Measurements from ENCODE around the gene MRPL48.
"Not testable (repeated sequence)": the region's sequence is repeated elsewhere in the genome, so short reads cannot be mapped to it uniquely, and the experiment has no call there.

MRPL48 gene

DNA sequence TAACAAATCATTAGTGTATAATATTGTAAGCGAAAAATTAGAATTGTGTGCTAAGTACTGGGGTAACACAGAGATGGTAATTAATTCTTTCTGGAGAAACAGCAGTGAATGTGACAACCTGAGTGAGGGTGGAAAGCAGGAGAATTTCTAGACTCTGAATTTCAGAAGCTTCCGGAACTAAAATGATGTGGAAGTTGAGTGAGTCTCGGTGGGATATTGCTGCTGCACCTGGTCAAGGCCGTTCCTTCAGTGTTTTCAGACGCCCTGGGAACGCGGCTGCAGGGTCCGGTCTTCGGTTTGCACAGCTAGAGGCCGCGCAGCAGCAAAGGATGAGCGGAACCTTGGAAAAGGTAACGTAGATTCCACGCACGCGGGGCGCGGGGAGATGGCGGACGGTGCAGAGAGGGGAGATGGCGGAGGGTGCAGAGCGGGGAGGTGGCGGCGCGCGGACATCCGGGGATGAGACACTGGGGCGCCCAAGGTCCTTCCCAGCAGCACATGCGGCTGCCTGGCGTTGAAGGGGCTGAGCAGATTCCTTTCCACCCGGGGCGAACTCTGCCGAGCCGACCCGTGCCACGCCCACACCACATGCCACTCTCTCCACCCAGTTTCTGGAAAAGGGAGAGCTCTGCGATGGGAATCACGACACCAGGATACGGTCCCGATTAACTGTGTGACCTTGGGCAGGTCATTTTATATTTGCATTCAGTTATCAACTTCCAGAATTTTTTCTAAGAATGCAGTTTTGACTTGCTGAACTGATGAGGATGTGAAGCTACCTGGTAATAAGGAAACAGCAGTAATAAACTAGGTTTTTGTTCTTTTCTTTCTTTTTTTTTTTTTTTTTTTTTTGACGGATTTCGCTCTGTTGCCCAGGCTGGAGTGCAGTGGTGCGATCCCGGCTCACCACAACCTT lies at the start of gene MRPL48:
TSS of gene MRPL48 (plus strand) at position 232 of the 916 bp plus-strand sequence. CDS start at position 330, 98 bp downstream.
- DNase-seq: peak; percentile 65 to 82 (median 74)

DNA sequence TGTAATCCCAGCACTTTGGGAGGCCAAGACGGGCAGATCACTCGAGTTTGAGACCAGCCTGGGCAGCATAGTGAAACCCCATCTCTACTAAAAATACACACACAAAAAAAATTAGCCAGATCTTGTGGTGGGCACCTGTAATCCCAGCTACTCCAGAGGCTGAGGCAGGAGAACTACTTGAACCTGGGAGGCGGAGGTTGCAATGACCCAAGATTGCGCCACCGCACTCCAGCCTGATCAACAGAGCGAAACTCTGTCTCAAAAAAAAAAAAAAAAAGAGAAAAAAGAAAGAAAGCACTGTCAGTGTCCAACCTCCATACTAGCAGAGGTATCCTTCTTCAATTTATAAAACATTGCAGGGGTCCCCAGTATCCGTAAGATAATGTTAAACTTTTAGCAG lies 44.6 kb upstream of the MRPL48 start:
- DNase-seq: no peak

DNA sequence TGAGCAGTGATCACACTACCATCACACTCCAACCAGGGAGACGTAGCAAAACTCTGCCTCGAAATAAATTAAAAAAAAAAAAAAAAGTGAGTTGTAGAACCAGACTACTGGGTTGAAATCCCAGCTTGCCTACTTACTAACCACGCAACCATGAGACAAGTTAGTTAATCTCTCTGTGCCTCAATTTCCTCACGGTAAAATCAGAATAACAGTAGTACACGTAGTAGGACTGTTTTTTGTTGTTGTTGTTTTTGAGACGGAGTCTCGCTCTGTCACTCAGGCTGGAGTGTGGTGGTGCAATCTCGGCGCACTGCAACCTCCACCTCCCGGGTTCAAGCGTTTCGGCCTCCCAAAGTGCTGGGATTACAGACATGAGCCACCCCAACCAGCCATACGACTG lies 41.0 kb upstream of the MRPL48 start:
- no peak for DNase-seq

DNA sequence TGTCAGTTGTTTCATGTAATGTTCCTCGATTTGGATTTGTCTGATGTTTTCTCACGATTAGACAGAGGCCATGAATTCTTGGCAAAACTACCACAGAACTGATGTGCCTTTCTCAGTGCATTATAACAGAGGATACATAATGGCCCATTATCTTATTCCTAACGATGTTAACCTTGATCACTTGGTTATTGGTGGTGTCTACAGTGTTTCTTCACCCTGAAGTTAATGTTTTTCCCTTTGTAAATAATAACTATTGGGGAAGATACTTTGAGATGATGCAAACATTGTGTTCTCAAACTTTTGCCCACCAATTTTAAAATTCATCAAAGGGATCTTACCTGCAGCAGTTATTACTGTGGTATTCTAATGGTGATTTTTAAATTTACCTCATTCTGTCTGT lies 39.9 kb upstream of the MRPL48 start:
- no peak for DNase-seq

DNA sequence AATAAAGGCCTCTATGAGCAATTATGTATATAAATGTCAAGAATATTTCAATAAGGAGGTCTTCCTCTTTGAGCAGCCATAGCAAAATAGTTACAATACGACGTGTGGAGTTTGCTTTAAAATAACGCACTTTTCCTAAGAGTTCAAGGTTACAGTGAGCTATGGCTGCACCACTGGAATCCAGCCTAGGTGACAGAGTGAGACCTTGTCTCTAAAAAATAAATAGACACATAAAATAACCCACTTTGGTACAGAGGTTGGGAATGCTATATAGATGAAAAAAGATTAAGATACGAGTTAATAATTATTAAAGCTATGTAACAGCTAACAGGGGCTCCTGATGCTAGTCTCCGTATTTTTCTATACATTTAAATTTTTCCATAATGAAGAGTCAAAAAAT lies 39.4 kb upstream of the MRPL48 start:
- no peak for DNase-seq

DNA sequence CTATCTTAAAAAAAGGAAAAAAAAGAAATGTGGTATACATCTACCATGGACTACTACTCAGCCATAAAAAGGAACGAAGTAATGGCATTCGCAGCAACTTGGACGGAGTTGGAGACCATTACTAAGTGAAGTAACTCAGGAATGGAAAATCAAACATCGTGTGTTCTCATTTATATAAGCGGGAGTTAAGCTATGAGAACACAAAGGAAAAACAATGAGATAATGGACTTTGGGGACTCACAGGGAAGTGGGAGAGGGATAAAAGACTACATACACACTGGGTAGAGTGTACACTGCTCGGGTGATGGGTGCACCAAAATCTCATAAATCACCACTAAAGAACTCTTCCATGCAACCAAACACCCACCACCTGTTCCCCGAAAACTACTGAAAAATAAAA lies 38.6 kb upstream of the MRPL48 start:
- no peak for DNase-seq

DNA sequence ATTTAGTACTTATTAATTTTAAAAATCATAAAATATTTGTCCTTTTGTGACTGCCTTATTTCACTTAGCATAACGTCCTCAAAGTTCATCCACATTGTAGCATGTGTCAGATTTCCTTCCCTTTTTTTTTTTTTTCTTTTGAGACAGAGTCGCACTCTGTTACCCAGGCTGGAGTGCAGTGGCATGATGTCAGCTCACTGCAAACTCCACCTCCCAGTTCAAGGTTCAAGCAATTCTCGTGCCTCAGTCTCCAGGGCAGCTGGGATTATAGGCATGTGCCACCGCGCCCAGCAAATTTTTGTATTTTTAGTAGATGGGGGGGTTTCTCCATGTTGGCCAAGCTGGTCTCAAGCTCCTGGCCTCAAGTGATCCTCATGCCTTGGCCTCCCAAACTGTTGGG lies 37.4 kb upstream of the MRPL48 start:
- DNase-seq: no peak

DNA sequence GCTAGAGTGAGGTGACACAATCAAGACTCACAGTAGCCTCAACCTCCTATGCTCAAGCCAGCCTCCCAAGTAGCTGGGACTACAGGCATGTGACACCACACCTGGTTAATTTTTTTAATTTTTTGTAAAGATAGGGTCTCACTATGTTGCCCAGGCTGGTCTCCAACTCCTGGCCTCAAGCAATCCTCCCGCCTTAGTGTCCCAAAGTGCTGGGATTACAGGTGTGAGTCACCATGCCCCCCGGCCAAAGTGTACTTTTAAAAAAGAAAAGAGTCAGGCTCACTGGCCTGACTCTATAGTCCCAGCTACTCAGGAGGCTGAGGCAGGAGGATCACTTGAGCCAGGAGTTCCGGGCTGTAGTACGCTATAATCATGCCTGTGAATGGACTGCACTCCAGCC lies 36.8 kb upstream of the MRPL48 start:
- DNase-seq: not testable (repeated sequence)

DNA sequence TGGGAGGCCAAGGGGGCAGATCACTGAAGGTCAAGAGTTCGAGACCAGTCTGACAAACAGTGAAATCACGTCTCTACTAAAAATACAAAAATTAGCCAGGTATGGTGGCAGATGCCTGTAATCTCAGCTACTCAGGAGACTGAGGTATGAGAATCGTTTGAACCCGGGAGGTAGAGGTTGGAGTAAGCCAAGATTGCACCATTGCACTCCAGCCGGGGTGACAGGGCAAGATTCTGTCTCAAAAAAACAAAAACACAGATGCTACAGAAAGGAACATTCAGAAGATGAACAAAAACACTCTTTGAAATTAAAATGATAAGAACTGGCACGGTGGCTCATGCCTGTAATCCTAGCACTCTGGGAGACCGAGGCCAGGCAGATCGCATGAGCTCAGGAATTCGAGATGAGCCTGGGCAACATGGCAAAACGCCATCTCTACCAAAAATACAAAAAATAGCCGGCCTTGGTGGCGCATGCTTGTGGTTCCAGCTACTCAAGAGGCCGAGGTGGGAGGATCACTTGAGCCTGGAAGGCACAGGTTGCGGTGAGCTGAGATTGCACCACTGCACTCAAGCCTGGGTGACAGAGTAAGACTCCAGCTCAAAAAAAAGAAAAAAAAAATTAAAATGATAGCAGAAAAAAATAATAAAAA lies 35.3 kb upstream of the MRPL48 start:
- no peak for DNase-seq

DNA sequence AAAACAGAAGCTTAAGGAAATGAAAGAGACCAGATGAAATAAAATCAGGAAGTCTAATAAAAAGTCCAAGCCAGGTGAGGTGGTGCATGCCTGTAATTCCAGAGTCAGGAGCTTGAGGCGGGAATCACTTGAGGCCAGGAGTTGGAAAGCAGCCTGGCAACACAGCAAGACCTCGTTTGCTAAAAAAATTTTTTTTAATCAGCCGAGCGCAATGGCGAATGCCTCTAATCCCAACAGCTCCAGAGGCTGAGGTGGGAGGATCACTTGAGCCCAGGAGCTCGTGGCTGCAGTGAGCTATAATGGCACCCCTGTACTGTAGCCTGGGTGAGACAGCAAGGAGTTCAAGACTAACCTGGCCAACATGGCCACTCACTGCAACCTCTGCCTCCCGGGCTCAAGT lies 34.8 kb upstream of the MRPL48 start:
- DNase-seq: no peak

DNA sequence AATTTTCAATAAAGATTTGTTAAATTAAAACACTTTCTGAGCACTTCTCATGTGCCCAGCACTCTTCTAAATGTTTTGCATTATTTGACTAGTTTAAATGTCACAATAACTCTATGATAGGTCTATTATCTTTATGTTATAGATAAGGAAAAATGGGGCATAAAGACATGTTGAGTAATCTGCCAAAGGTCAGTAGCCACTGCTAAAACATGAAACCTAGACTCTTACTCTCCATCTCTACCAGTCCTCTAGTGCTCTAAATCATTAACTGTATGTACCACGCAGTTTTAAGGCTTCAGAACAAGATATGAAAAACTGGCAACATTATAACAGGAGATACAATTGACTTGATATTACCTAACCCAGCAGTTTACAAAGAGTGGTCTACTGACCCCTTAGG lies 33.7 kb upstream of the MRPL48 start:
- no peak for DNase-seq

DNA sequence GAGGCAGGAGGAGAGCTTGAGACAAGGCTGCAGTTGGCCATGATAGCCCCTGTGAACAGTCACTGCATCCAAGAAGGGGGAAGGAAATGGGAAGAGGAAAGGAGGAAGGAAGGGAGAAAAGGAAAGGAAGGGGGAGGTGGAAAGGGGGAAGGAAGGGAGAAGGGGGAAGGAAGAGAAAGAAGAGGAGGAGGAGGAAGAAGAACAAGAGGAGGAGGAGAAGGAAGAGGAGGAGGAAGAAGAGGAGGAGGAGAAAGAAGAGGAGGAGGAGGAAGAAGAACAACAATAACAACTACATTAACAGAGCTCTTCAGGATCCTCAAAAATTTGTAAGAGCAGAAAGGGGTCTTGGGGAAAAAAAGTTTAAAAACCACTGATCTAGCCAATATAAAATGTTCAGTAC lies 32.0 kb upstream of the MRPL48 start:
- DNase-seq: no peak

DNA sequence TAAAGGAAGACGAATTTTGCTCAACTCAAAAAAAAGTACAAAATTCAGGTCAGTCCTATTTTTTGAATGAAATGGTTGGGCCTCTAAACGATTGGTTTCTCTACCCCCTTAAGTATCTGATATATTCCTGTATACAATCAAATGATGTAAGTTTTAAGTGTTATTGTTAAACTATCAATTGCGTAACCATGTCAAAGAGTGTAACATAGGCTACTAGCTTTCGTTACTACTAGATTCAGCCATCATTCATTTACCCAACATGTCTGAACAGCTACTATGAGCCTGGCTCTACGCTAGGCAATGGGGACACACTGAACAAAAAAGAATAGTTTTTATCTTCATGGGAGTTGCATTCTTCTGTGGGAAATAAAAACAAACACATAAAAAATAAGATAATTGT lies 30.1 kb upstream of the MRPL48 start:
- DNase-seq: no peak

DNA sequence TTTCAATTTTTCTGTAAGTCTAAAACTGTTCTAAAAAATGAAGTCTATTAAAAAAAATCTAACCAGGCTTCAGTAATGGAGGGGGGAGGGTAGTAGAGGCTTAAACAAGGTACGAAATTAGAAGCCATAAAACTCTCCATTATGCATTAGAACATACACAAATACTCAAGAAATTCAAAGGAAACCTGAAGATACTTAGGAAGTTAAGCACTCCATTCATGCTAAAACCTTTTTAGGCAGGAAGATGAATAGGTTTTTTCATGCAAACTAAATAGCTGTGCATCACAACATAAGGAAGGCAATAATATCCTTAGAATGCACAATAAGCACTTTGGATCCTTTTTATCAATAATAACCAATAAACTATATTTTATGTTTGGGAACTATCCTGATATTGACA lies 29.2 kb upstream of the MRPL48 start:
- DNase-seq: no peak

DNA sequence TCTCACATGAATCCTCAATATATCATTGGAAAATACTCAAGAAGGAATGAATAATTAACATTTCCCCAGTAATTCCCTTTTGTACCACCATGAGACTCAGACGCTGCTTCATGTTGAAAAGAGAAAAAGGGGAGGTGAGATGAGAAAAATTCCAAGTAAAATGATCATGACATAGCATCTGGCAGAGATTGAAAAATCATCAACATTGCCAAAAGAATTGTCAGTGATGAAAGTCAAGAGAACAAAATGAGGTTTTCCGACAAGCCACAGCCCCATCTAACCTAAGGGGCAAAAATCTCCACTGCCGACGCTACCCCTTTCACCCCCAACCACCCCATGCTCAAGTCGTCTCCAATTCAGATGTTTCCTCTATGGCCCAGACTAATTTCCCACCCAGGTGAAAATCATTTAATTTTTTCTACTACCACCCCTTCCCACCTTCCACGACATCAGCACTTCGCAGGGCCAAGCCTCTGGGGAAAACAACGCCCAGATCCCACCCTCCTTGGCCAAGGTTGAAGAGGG lies 28.0 kb upstream of the MRPL48 start:
- no peak for DNase-seq

DNA sequence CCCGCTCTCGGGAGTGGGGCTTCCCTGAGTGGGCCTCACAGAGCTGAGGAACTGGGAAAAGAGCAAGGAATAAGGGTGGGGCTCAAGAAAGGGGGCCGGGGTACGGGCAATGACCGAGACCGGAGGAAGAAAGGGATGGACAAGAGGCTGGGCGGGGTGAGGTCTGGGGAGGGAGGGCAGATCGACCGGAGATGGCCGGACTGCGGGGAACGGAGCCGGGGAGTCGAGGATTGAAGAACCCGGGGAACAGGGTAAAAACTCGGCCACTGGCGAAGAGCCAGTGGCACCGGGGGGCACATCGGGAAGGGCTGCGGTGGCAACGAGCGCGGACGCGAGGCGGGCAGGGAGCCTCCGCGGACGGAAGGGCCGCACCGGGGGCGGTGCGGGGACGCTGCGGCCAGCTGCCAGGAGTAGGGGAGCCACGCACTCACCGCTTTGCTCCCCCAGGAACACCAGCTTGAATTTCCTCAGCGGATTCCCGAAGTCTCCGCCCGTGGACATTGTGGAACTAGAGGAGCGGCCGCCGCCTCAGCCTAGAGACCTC lies 27.5 kb upstream of the MRPL48 start:
- no peak for DNase-seq

DNA sequence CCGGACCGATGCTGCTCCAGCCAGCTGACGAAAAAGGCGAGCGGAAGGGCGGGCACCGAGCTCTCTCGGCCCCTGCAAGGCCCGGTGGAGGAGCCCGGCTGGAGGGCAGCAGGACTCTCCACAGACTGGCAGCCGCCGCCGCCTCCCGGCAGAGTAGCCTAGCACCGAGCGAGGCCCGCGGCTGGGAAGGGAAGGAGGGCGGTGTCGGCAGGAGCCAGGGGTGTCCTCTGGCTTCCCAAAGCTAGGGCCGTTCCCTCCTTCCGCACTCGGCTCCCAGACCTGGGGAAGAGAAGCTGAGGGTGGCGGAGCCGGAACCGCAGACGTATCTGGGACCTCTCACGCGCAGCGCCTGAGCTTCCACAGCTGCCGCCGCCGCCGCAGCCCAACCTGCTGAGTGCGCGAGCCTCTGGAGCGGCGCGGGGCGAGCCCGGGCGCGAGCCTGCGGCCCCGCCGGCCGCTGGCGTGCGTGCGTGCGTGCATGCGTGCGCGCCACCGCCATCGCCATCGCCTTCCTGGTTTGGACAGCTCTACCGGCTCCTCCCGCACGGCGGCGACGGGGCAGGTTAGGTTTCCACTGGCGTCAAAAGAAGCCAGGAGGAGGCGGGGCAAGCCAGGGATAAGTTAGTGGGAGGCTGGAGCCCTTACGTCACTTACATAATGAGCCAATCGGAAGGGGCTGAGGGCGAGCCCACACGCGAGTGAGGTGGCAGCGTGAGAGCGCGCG lies 26.8 kb upstream of the MRPL48 start, which contains the start of gene RAB6A:
TSS of gene RAB6A (minus strand) at position 396 of the 724 bp plus-strand sequence. CDS start 439 bp downstream, outside the sequence.
- DNase-seq: peak; percentile 98 to 99 (median 98)

DNA sequence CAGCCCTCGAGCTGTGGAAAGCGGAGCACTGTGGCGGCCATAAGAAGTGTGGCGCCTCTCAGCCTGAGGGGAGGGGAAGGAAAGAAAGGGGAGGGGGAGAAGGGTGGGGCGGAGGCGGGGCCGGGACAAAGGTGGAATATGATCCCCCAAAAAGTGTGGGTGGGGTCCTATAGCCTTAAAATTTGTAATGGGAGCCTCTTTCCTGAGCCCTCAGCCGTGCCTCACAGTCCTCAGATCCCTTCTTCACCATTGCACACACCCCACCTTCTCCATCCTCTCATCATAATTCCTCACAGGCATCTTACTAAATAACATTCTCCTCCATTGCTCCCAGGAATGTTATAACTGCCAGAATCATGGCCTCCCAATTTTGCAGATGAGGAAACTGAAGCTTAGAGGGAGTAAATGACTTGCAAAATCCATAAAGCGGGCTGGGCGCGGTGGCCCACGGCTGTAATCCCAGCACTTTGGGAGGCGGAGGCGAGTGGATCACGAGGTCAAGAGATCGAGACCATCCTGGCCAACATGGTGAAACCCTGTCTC lies 26.2 kb upstream of the MRPL48 start:
- DNase-seq: no peak

DNA sequence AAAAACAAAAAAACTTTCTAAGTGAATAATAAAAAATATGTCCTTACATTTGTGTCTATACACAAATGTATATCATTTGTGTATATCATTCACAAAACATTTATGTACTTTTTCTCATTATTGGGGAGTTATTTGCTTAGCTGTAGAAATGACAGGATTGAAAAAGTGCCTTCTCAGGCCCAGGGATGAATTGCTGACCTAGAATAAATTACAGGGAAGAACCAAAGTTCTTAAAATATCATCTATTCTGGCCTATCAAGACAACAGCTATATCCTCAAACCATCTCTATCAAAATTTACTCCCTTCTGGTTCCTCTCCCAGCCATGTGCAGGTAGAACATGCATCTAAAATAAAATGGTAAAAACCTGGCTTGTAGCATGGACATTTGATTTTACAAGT lies 24.9 kb upstream of the MRPL48 start:
- no peak for DNase-seq

DNA sequence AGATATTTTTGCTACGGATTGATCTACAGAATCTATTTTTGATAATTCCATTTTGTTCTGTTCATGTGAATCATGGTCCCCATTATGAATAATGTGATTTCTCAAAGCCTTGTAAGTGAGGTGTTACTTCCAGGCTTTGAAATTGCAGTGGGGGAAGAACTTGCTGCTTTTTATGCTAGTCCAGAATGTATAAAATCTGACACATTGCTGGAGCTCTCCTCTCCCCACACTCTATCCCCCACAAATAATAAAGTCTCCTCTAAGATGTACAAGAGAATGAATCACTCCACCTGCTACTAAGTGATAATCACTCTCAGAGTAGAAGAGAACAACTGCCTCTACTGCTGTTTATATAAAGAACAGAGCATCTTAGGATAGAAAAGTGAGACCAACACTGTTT lies 20.9 kb upstream of the MRPL48 start:
- no peak for DNase-seq

DNA sequence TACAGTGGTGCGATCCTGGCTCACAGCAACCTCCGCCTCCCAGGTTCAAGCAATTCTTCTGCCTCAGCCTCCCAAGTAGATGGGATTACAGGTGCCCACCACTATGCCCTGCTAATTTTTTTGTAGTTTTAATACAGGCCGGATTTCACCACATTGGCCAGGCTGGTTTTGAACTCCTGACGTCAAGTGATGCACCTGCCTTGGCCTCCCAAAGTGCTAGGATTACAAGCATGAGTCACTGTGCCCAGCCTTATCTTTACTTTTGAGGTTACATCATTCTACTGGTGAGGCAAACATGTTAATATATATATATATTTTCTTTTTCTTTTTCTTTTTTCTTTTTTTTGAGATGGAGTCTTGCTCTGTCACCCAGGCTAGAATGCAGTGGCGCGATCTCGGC lies 16.9 kb upstream of the MRPL48 start:
- not testable (repeated sequence) for DNase-seq

DNA sequence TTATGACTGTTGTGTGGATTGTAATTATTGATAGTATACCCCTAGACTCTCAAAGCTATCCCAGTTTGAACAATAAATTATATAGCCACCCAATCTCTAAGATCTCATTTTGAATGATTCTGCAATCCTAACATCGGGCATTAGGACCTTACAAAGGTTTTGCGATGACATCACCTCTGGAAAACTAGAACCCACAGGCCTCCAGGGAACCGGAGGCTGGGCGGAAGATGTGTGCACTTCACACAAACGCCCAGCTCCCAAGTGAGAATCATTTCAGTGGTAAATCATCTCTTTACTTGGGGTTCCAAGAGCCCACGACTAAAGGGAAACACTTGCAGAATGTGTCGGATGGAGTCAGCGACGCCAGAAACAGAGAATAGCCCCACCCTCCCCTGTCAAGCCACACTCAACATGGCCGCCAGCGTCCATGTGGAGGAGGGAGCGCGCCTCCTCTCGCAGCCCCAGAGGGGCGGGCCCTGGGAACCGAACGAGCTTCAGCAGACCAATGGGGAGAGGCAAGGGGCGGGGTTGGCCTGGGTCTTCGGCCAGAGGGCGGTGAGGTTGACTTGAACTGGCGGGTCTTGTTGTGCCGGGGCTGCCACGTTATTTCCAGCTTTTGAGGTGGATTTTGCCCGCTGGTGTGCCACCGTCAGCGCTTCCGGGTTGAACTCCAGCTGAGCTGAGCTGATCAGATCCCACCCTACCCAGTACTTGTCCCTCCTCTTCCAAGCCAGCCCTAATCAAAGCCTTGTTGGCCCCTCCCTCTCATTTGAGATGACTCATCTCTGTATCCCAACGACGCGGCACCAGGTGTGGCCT lies 8.4 kb upstream of the MRPL48 start:
- peak; percentile 94 to 96 (median 96) for DNase-seq
